ENCODE results near the gene ASB8.

- TF ChIP-seq CTCF (IDR thresholded peaks at IDR 0.05 in 8 of 11, conservative IDR thresholded peaks at IDR 0.05 in 3 of 11) (no peak), POLR2AphosphoS5 (IDR thresholded peaks at IDR 0.05) (no peak)
Measured at GRCh38 chr12:48119834-48120195, 37.5 kb downstream of the ASB8 start.

All from spleen (tissue), 7 donors.